SU-DHL-6 (cell line): Measurements from ENCODE around the gene OPN3.

Experiments
- EZH2phosphoT487 ChIP-seq: fragments of 200-600 bp; sonication (generic), shearing (Covaris generic); conservative IDR thresholded peaks from 2 replicates; pipeline ENCODE4 v1.6.1; 2018; ENCODE audit warnings: mild to moderate bottlenecking, antibody characterized with exemption, low read length, moderate library complexity, mixed read lengths
- TF ChIP-seq, protein P1 (sequence below): fragments of 200-600 bp; sonication (generic); IDR thresholded peaks from one replicate; pipeline ENCODE4 v1.5.1; 2017; ENCODE audit warnings: antibody characterized with exemption, mild to moderate bottlenecking, low read length, moderate library complexity; ENCODE audit not compliant: insufficient read depth, poor library complexity, severe bottlenecking

GRCh38 chr1:241678536-241678935 lies 38.4 kb upstream of the OPN3 start:
- TF ChIP-seq, protein P1, sequence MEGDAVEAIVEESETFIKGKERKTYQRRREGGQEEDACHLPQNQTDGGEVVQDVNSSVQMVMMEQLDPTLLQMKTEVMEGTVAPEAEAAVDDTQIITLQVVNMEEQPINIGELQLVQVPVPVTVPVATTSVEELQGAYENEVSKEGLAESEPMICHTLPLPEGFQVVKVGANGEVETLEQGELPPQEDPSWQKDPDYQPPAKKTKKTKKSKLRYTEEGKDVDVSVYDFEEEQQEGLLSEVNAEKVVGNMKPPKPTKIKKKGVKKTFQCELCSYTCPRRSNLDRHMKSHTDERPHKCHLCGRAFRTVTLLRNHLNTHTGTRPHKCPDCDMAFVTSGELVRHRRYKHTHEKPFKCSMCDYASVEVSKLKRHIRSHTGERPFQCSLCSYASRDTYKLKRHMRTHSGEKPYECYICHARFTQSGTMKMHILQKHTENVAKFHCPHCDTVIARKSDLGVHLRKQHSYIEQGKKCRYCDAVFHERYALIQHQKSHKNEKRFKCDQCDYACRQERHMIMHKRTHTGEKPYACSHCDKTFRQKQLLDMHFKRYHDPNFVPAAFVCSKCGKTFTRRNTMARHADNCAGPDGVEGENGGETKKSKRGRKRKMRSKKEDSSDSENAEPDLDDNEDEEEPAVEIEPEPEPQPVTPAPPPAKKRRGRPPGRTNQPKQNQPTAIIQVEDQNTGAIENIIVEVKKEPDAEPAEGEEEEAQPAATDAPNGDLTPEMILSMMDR: no peak
- TF ChIP-seq EZH2phosphoT487: no peak
